ENCODE data around the gene HLA-DMB. TPM values are rescaled to one million over a fixed set of nuclear protein-coding genes. Genes with fewer than 3 reads are reported as not detected.

HLA-DMB gene
- total RNA-seq, 6 donors from 2014 or later: 35.6 to 233 (median 80.6) TPM

DNA sequence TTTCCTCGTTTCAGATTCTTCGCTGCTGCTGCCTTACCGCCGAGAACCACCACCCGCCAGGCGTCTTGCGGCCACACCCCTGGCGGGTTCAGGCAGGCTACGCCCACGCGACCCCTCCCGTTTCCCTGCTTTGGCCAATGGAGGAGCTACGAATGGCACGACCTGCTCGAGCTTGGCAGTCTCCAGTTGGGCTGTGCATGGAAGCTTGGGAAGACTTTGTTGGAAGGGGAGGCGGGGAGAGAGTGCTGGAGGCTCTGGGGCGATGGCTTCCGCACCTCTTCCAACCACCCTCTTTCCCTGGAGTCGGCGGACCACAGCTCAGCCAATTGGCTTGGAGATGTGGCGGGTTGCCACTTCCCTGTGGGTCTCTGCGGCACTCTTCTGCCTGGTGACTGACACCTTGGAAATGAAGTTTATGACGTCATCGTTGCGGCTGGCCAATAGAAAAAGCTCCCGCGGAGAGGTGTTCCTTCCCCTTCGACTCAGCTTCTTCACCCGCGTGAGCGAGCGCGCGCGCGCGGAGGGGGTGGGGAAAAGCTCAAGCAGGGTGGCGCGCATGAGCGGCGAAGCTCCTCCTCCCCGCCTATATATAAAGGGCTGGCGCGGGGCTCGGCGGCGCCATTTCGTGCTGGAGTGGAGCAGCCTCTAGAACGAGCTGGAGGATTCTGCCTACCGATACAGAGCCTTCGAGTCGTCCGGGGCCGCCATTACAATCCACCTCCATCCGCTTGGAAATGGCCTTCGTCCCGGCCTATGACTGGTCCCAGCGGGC, 30.9 kb upstream of the HLA-DMB start:
- peak; percentile 72 to 86 for ATAC-seq (ENCODE audit: low FRiP score in 2 of 2)
- TF ChIP-seq POLR2AphosphoS5 (IDR thresholded peaks at IDR 0.05) (peak; percentile 98 to 99), EP300 (IDR thresholded peaks at IDR 0.05) (peak in 1 of 4 donors; percentile 86), POLR2A (IDR thresholded peaks at IDR 0.05) (peak; percentile 90 to 100 (median 99))
- TF ChIP-seq, protein P1, sequence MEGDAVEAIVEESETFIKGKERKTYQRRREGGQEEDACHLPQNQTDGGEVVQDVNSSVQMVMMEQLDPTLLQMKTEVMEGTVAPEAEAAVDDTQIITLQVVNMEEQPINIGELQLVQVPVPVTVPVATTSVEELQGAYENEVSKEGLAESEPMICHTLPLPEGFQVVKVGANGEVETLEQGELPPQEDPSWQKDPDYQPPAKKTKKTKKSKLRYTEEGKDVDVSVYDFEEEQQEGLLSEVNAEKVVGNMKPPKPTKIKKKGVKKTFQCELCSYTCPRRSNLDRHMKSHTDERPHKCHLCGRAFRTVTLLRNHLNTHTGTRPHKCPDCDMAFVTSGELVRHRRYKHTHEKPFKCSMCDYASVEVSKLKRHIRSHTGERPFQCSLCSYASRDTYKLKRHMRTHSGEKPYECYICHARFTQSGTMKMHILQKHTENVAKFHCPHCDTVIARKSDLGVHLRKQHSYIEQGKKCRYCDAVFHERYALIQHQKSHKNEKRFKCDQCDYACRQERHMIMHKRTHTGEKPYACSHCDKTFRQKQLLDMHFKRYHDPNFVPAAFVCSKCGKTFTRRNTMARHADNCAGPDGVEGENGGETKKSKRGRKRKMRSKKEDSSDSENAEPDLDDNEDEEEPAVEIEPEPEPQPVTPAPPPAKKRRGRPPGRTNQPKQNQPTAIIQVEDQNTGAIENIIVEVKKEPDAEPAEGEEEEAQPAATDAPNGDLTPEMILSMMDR (IDR thresholded peaks at IDR 0.05): peak in 4 of 6 experiments; percentile 11 to 46 (median 25)
- 0 to 1% methylated on average over 36 to 58 of the region's 58 CpGs for WGBS, 2 donors

DNA sequence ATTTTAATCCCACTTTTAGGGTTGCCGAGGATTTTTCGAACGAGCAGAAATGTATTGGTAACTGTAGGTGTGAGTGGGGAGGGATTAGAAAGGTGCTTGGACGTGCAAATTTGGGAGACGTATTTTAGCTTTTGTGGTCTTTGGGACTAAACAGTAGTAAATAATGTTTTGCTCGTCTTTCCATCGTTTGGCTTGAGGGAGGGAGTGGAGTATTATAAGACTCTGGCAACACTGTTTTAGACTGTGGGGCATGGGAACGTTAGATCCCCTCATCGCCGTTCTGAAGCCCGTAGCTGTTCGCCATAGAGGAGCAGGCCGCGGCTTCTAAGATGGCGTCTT, 30.4 kb upstream of the HLA-DMB start:
- Histone ChIP-seq H3K27me3 (no peaks in the 10 kb centered on the region), H3K36me3 (peaks cover 12 to 41% (median 25%) of the 10 kb centered on the region in 4 donors), H3K9me3 (no peaks in the 10 kb centered on the region), H3K27ac (peak overlapping the region; percentile 98 to 100 (median 98)), H3K4me3 (peak overlapping the region; percentile 71 to 93 (median 84)), H3K4me1 (peaks cover 21 to 36% (median 30%) of the 10 kb centered on the region in 4 donors)
- 1% methylated on average over 15 of the region's 15 CpGs for WGBS, 2 donors
- no peak for DNase-seq
- no peak for ATAC-seq (ENCODE audit: low FRiP score in 2 of 2)
- TF ChIP-seq EP300 (IDR thresholded peaks at IDR 0.05) (no peak), POLR2A (IDR thresholded peaks at IDR 0.05) (peak in 1 of 4 donors; percentile 62)

More for the DNA sequence above, 30.9 kb upstream of the HLA-DMB start:
- Histone ChIP-seq H3K4me1 (peaks cover 21 to 36% (median 29%) of the 10 kb centered on the region in 4 donors), H3K27me3 (no peaks in the 10 kb centered on the region), H3K36me3 (peaks cover 18 to 47% (median 31%) of the 10 kb centered on the region in 4 donors), H3K9me3 (no peaks in the 10 kb centered on the region), H3K27ac (peak overlapping the region; percentile 98 to 100 (median 98)), H3K4me3 (peak overlapping the region; percentile 71 to 93 (median 84))
- DNase-seq: peak; percentile 100

DNA sequence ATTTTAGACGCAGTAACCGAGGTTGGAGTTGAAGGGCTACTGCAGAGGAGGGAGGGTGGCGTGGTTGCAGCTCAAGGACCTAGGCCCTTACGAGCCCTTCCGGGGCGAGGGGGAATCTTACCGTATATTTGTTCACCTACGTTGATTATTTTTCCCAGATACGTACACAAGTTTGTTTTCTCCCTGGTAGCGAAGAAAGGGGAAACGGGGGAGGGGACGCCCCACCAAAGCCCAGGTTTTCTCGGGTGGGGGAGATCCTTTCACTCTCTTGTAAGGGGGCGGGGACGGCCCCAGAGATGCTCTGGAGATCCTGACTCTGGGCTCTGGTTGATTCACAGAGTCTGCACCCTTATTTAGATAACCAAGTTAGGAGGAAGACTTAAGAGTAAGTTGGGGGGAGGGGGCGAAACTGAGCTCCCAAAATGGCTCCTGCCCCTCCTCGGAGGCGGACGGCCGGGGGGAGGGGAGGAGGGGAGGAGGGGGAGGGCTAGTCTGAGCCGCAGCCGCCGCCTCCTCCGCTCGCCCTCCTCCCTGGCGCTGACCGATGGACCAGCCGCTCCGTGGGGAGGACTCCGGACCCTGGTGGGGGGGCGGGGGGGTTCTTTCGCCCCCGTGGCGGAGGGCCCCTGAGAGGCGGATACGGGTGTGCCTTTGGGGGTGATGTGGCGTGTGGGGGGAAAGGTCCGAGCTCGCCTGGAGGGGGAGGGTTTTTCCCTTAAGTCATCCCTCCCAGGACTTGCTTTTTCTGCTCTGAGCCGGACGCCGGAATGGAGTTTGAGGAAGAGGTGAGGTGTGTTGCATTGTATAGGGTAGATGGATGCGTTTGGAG, 29.8 kb upstream of the HLA-DMB start:
- H3K9me3 ChIP-seq: no peaks in the 10 kb centered on the region
- ATAC-seq (ENCODE audit: low FRiP score in 2 of 2) (peak; percentile 65 to 76), DNase-seq (peak; percentile 87 to 94)
- peak overlapping the region; percentile 98 to 100 (median 98) for H3K27ac ChIP-seq
- TF ChIP-seq, protein P1 (IDR thresholded peaks at IDR 0.05): no peak
- TF ChIP-seq POLR2A (IDR thresholded peaks at IDR 0.05): peak in 2 of 4 donors; percentile 6 to 35
- TF ChIP-seq POLR2AphosphoS5 (IDR thresholded peaks at IDR 0.05): peak in 1 of 2 donors; percentile 57
- TF ChIP-seq EP300 (IDR thresholded peaks at IDR 0.05): peak in 1 of 4 donors; percentile 7
- H3K27me3 ChIP-seq: no peaks in the 10 kb centered on the region
- 0 to 1% methylated on average over 24 to 27 of the region's 43 CpGs for WGBS, 2 donors
- H3K36me3 ChIP-seq: peaks cover 10 to 35% (median 20%) of the 10 kb centered on the region in 4 donors
- peaks cover 21 to 33% (median 30%) of the 10 kb centered on the region in 4 donors for H3K4me1 ChIP-seq
- H3K4me3 ChIP-seq: peak overlapping the region; percentile 71 to 93 (median 84)

DNA sequence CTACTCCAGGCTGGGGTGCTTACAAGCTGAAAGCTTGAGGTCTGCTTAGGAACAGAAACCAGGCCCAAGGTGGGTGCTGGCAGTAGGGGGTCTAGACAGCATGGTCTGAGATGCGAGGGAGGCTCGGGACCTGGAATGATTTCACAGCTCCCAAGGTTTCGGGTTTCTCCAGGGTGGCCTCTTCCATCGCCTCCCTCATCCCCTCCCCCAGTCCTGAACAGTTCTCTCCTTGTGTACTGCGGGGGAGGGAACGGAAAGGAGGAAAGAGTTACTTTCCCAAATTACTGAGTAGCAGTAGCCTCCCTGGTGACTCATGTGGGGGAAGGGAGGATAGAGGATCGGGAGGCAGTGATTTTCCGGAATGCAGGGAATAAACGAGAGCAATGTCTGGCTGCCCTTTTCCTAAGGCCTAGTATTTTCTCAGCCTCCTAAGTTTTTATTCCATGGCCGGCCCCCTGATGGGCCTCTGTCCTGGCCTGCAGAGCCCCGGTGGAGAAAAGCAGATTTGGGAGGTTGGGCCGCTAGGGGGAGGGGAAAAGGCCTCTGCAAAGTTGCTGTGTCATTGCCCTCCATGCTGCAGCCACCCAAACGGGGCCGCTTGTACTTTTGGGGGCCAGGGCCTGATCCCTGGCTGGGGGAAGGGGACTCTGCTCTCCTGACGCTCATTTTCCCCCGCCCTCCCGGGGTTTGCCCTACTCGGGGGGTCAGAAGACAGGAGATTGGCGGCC, 29.0 kb upstream of the HLA-DMB start:
- DNase-seq: peak; percentile 69 to 77
- no peaks in the 10 kb centered on the region for H3K9me3 ChIP-seq
- H3K4me1 ChIP-seq: peaks cover 23 to 27% (median 25%) of the 10 kb centered on the region in 4 donors
- TF ChIP-seq POLR2AphosphoS5 (IDR thresholded peaks at IDR 0.05) (peak; percentile 70 to 71), EP300 (IDR thresholded peaks at IDR 0.05) (no peak), POLR2A (IDR thresholded peaks at IDR 0.05) (peak in 2 of 4 donors; percentile 21 to 70)
- TF ChIP-seq, protein P1 (IDR thresholded peaks at IDR 0.05): peak; percentile 24 to 77 (median 60)
- H3K36me3 ChIP-seq: peaks cover 2 to 28% (median 12%) of the 10 kb centered on the region in 4 donors
- peak in 1 of 2 donors; percentile 37 for ATAC-seq (ENCODE audit: low FRiP score in 2 of 2)
- WGBS, 2 donors: 0 to 1% methylated on average over 17 to 19 of the region's 19 CpGs
- no peaks in the 10 kb centered on the region for H3K27me3 ChIP-seq
- peak overlapping the region; percentile 98 to 100 (median 98) for H3K27ac ChIP-seq
- peak overlapping the region; percentile 71 to 93 (median 84) for H3K4me3 ChIP-seq
